WTC11 (cell line): Measurements from ENCODE around the gene SLAMF1. TPM values are rescaled to one million over a fixed set of nuclear protein-coding genes. Genes with fewer than 3 reads are reported as not detected.

Experiments
- ATAC-seq: fragments of 200-7000 bp; cut with Tn5 transposase; 2 replicates; pipeline ENCODE4 v1.10.0; 2021; ENCODE audit warnings: mild to moderate bottlenecking, moderate library complexity
- CTCF ChIA-PET: fragments of 300-600 bp; sonication (Branson Sonifier 250); formaldehyde crosslinking; loops from one replicate; lab custom pipeline; 2021; ENCODE audit warnings: antibody characterized with exemption; lab: Charles Lee
- POLR2A ChIA-PET: fragments of 350-600 bp; sonication (Branson Sonifier 250); formaldehyde crosslinking; loops from one replicate; lab custom pipeline; 2021; ENCODE audit warnings: antibody characterized with exemption; lab: Charles Lee
- DNase-seq: peaks from one replicate; pipeline ENCODE4 v3.0.0; 2021; ENCODE audit warnings: low spot score
- H3K27ac Mint-ChIP-seq: 2 replicates; pipeline ENCODE4 v1.8.0; 2021; ENCODE audit warnings: mixed read lengths
- H3K27me3 Mint-ChIP-seq: 2 replicates; pipeline ENCODE4 v1.8.0; 2021; ENCODE audit warnings: low read depth, mild to moderate bottlenecking, moderate library complexity, mixed read lengths
- H3K36me3 Mint-ChIP-seq: 2 replicates; pipeline ENCODE4 v1.8.0; 2021; ENCODE audit warnings: mixed read lengths
- H3K4me1 Mint-ChIP-seq: 2 replicates; pipeline ENCODE4 v1.8.0; 2022; ENCODE audit warnings: mixed read lengths
- H3K4me3 Mint-ChIP-seq: 2 replicates; pipeline ENCODE4 v1.8.0; 2021; ENCODE audit warnings: mild to moderate bottlenecking, moderate library complexity, mixed read lengths
- H3K9me3 Mint-ChIP-seq: 2 replicates; pipeline ENCODE4 v1.8.0; 2021; ENCODE audit warnings: mixed read lengths
- CBFB ChIP-seq: sonication (generic); formaldehyde crosslinking; IDR thresholded peaks from 2 replicates; pipeline ENCODE4 v1.8.1; 2022; ENCODE audit warnings: mild to moderate bottlenecking, low read depth, missing genetic modification reagents
- ETV6 ChIP-seq: sonication (generic); formaldehyde crosslinking; IDR thresholded peaks from 2 replicates; pipeline ENCODE4 v1.8.1; 2022; ENCODE audit warnings: mild to moderate bottlenecking, missing genetic modification reagents
- MYBL2 ChIP-seq: sonication (generic); formaldehyde crosslinking; IDR thresholded peaks from 2 replicates; pipeline ENCODE4 v1.8.1; 2023; ENCODE audit warnings: mild to moderate bottlenecking, moderate library complexity, missing genetic modification reagents
- OVOL2 ChIP-seq: fragments of 250-450 bp; sonication (Bioruptor Pico); IDR thresholded peaks from 2 replicates; pipeline ENCODE4 v1.9.0; 2021; ENCODE audit warnings: mild to moderate bottlenecking, borderline replicate concordance
- SMAD4 ChIP-seq: sonication (generic); formaldehyde crosslinking; IDR thresholded peaks from 2 replicates; pipeline ENCODE4 v1.8.0; 2022; ENCODE audit warnings: mild to moderate bottlenecking, missing genetic modification reagents
- SOX15 ChIP-seq: fragments of 250-450 bp; sonication (Bioruptor Pico); IDR thresholded peaks from 2 replicates; pipeline ENCODE4 v1.9.0; 2021; ENCODE audit warnings: mild to moderate bottlenecking
- TEAD4 ChIP-seq: sonication (generic); formaldehyde crosslinking; IDR thresholded peaks from 2 replicates; pipeline ENCODE4 v1.8.0; 2022; ENCODE audit warnings: mild to moderate bottlenecking, missing genetic modification reagents
- ZNF138 ChIP-seq: sonication (generic); formaldehyde crosslinking; conservative IDR thresholded peaks from 2 replicates; pipeline ENCODE4 v1.8.1; 2022; ENCODE audit warnings: mild to moderate bottlenecking, moderate library complexity, missing genetic modification reagents
- ZNF263 ChIP-seq: sonication (generic); formaldehyde crosslinking; IDR thresholded peaks from 2 replicates; pipeline ENCODE4 v1.8.1; 2022; ENCODE audit warnings: low read depth, mild to moderate bottlenecking, moderate library complexity, missing genetic modification reagents
- ZNF423 ChIP-seq: fragments of 250-450 bp; sonication (Bioruptor Pico); IDR thresholded peaks from 2 replicates; pipeline ENCODE4 v2.1.2; 2022; ENCODE audit warnings: mild to moderate bottlenecking, moderate library complexity
- total RNA-seq: library from RNA; stranded (reverse); gene quantifications from 3 replicates; pipeline ENCODE4 v1.2.3, GENCODE V29; 2021
- TF ChIP-seq, protein P1 (sequence below): sonication (generic); formaldehyde crosslinking; IDR thresholded peaks from 2 replicates; pipeline ENCODE4 v1.8.0; 2022; ENCODE audit warnings: mild to moderate bottlenecking, missing genetic modification reagents
- TF ChIP-seq, protein P2 (sequence below): sonication (generic); formaldehyde crosslinking; IDR thresholded peaks from 2 replicates; pipeline ENCODE4 v1.8.0; 2023; ENCODE audit warnings: mild to moderate bottlenecking, missing genetic modification reagents
- TF ChIP-seq, protein P3 (sequence below): sonication (generic); formaldehyde crosslinking; conservative IDR thresholded peaks from 2 replicates; pipeline ENCODE4 v1.8.1; 2023; ENCODE audit warnings: mild to moderate bottlenecking, low read depth, missing genetic modification reagents, moderate library complexity

SLAMF1 gene
- total RNA-seq, 1 experiment from 2014 or later: 0.15 TPM

DNA sequence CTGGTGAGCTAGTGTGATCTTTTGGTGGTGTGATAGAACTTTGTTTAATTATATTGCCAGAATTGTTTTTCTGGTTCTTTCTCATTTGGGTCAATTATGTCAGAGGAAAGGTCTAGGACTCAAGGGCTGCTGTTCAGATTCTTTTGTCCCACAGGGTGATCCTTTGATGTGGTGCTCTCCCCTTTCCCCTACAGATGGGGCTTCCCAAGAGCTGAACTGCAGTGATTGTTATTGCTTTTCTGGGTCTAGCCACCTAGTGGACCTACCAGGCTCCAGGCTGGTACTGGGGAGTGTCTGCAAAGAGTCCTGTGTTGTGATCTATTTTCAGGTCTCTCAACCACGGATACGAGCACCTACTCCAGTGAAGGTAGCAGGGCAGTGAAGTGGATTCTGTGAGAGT is 41.6 kb downstream of the SLAMF1 start:
- no peak; the same call in 1 of the 2 replicates for ATAC-seq
- Mint-ChIP-seq H3K9me3 (peaks cover 51% of the 10 kb centered on the region), H3K27ac (no peak overlapping the region), H3K36me3 (peaks cover 32% of the 10 kb centered on the region), H3K4me1 (peaks cover 41% of the 10 kb centered on the region), H3K4me3 (no peak overlapping the region), H3K27me3 (no peaks in the 10 kb centered on the region; the same call in none of the 2 replicates)
- CTCF ChIA-PET: interaction anchor here (0.6 to 5.9 kb wide), 13 partner anchors 16 to 368 kb away, joined by 3 to 53 read pairs (median 3); partner anchors contain the start of gene DCAF8
- POLR2A ChIA-PET: no interaction called here
- TF ChIP-seq TEAD4: no peak
- no peak for DNase-seq

DNA sequence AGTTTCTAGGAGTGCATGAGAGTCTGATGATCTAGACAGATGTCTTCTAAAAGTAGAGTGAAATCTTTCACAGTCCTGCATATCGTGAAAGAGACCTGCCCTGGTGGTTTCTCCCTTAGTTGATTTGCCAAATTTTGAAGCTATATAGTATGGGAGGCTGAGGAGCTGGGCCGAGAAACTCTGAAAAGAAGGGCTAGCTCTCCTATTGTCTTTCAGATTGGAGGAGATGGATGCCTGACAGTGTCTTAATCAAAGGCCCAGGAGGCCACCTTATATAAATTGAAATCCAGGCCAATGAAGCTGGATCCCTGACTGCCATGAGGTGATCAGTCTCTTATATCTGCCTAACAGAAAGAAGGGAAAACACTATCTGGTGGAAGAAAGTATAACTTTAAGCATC is 49.1 kb downstream of the SLAMF1 start:
- peaks cover 61% of the 10 kb centered on the region for H3K9me3 Mint-ChIP-seq
- CTCF ChIA-PET: interaction anchor here (0.5 to 1.1 kb wide), 7 partner anchors 9 to 475 kb away, joined by 3 to 5 read pairs (median 4); no protein-coding TSS in a partner anchor
- H3K27me3 Mint-ChIP-seq: no peaks in the 10 kb centered on the region; the same call in none of the 2 replicates
- ATAC-seq: peak; percentile 63; the same call in 1 of the 2 replicates
- TF ChIP-seq, protein P1, sequence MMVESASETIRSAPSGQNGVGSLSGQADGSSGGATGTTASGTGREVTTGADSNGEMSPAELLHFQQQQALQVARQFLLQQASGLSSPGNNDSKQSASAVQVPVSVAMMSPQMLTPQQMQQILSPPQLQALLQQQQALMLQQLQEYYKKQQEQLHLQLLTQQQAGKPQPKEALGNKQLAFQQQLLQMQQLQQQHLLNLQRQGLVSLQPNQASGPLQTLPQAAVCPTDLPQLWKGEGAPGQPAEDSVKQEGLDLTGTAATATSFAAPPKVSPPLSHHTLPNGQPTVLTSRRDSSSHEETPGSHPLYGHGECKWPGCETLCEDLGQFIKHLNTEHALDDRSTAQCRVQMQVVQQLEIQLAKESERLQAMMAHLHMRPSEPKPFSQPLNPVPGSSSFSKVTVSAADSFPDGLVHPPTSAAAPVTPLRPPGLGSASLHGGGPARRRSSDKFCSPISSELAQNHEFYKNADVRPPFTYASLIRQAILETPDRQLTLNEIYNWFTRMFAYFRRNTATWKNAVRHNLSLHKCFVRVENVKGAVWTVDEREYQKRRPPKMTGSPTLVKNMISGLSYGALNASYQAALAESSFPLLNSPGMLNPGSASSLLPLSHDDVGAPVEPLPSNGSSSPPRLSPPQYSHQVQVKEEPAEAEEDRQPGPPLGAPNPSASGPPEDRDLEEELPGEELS: no peak
- no peak for TF ChIP-seq ZNF263 (CRISPR knock-in tag)
- TF ChIP-seq, protein P2, sequence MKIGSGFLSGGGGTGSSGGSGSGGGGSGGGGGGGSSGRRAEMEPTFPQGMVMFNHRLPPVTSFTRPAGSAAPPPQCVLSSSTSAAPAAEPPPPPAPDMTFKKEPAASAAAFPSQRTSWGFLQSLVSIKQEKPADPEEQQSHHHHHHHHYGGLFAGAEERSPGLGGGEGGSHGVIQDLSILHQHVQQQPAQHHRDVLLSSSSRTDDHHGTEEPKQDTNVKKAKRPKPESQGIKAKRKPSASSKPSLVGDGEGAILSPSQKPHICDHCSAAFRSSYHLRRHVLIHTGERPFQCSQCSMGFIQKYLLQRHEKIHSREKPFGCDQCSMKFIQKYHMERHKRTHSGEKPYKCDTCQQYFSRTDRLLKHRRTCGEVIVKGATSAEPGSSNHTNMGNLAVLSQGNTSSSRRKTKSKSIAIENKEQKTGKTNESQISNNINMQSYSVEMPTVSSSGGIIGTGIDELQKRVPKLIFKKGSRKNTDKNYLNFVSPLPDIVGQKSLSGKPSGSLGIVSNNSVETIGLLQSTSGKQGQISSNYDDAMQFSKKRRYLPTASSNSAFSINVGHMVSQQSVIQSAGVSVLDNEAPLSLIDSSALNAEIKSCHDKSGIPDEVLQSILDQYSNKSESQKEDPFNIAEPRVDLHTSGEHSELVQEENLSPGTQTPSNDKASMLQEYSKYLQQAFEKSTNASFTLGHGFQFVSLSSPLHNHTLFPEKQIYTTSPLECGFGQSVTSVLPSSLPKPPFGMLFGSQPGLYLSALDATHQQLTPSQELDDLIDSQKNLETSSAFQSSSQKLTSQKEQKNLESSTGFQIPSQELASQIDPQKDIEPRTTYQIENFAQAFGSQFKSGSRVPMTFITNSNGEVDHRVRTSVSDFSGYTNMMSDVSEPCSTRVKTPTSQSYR (CRISPR knock-in tag): no peak
- no peak for TF ChIP-seq SMAD4
- no peak for TF ChIP-seq MYBL2
- TF ChIP-seq ETV6 (CRISPR knock-in tag): no peak
- no peak for TF ChIP-seq OVOL2 (CRISPR knock-in tag)
- TF ChIP-seq, protein P3, sequence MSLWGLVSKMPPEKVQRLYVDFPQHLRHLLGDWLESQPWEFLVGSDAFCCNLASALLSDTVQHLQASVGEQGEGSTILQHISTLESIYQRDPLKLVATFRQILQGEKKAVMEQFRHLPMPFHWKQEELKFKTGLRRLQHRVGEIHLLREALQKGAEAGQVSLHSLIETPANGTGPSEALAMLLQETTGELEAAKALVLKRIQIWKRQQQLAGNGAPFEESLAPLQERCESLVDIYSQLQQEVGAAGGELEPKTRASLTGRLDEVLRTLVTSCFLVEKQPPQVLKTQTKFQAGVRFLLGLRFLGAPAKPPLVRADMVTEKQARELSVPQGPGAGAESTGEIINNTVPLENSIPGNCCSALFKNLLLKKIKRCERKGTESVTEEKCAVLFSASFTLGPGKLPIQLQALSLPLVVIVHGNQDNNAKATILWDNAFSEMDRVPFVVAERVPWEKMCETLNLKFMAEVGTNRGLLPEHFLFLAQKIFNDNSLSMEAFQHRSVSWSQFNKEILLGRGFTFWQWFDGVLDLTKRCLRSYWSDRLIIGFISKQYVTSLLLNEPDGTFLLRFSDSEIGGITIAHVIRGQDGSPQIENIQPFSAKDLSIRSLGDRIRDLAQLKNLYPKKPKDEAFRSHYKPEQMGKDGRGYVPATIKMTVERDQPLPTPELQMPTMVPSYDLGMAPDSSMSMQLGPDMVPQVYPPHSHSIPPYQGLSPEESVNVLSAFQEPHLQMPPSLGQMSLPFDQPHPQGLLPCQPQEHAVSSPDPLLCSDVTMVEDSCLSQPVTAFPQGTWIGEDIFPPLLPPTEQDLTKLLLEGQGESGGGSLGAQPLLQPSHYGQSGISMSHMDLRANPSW (CRISPR knock-in tag): no peak
- TF ChIP-seq CBFB (CRISPR knock-in tag): no peak
- no peak for TF ChIP-seq SOX15
- TF ChIP-seq ZNF138 (CRISPR knock-in tag): no peak
- POLR2A ChIA-PET: interaction anchor here (0.8 kb wide), 1 partner anchor 74 kb away, joined by 10 read pairs; no protein-coding TSS in a partner anchor
- H3K27ac Mint-ChIP-seq: no peak overlapping the region
- peaks cover 39% of the 10 kb centered on the region for H3K36me3 Mint-ChIP-seq
- no peak overlapping the region for H3K4me3 Mint-ChIP-seq
- peaks cover 6% of the 10 kb centered on the region for H3K4me1 Mint-ChIP-seq
- DNase-seq: no peak

DNA sequence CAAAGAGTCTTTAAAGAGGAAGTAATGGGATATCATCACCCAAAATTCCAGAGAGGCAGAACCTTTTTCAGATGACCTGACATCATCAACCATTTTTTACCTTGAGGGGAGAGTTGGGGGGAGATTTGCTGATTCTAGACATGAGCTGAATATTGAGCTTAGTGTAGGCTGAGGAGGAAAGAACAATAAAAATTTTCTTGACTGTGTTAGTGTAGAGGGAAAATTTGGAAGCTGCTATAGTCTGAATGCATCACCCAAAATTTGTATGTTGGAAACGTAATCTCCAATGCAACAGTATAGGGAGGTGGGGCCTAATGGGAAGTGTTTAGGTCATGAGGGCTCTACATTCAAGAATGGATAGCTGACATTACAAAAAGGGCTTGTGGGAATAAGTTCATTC is 49.8 kb downstream of the SLAMF1 start:
- CTCF ChIA-PET: interaction anchor here (0.7 to 1.0 kb wide), 3 partner anchors 22 to 61 kb away, joined by 3 to 4 read pairs (median 3); no protein-coding TSS in a partner anchor
- peaks cover 34% of the 10 kb centered on the region for H3K36me3 Mint-ChIP-seq
- ATAC-seq: no peak

More for the DNA sequence above, 49.8 kb downstream of the SLAMF1 start:
- DNase-seq: no peak
- Mint-ChIP-seq H3K27me3 (no peaks in the 10 kb centered on the region; the same call in none of the 2 replicates), H3K27ac (no peak overlapping the region), H3K9me3 (peaks cover 56% of the 10 kb centered on the region), H3K4me3 (no peak overlapping the region), H3K4me1 (peaks cover 6% of the 10 kb centered on the region)
- POLR2A ChIA-PET: interaction anchor here (0.8 kb wide), 1 partner anchor 75 kb away, joined by 10 read pairs; no protein-coding TSS in a partner anchor
- no peak for TF ChIP-seq ZNF423 (CRISPR knock-in tag)
